HUES64 (cell line): ENCODE results near the gene CDC42EP3. TPM values are rescaled to one million over a fixed set of nuclear protein-coding genes. Genes with fewer than 3 reads are reported as not detected.
A peak's percentile ranks its signal among the peaks of the same experiment; 100 is the strongest.

Experiments used
- H3K27ac ChIP-seq: 2 replicates; pipeline ENCODE4 v1.7.0; 2013; ENCODE audit warnings: low read depth, low read length, inconsistent platforms
- H3K27me3 ChIP-seq: 2 replicates; pipeline ENCODE4 v1.6.1; 2013; ENCODE audit warnings: mild to moderate bottlenecking, low read length; ENCODE audit not compliant: insufficient read depth
- H3K36me3 ChIP-seq: 2 replicates; pipeline ENCODE4 v1.6.1; 2013; ENCODE audit warnings: mild to moderate bottlenecking, low read length; ENCODE audit not compliant: insufficient read depth
- H3K4me1 ChIP-seq: 2 replicates; pipeline ENCODE4 v1.6.1; 2013; ENCODE audit warnings: mild to moderate bottlenecking, low read length, moderate library complexity; ENCODE audit not compliant: insufficient read depth
- H3K4me3 ChIP-seq: 2 replicates; pipeline ENCODE4 v1.5.1; 2013; ENCODE audit warnings: mild to moderate bottlenecking, low read length, moderate library complexity
- H3K9ac ChIP-seq: 2 replicates; pipeline ENCODE4 v1.6.1; 2013; ENCODE audit warnings: mild to moderate bottlenecking, low read depth, low read length
- H3K9me3 ChIP-seq: 2 replicates; pipeline ENCODE4 v1.6.1; 2013; ENCODE audit warnings: low read depth, low read length; ENCODE audit not compliant: insufficient read depth
- WGBS: fragments of 150-250, 120-280 bp; methylation state at CpG from one replicate; pipeline ENCODE4 v1.1.7; 2013; ENCODE audit warnings: missing lambda C conversion rate; 5-methylcytosine and 5-hydroxymethylcytosine counted together
- polyA plus RNA-seq, 2 experiments: library from polyadenylated mRNA; stranded (reverse); fragments of 50-300 nt; gene quantifications; one replicate each; pipeline ENCODE4 v1.2.3, GENCODE V29; 2013

The CDC42EP3 gene
- 23.8 TPM for polyA plus RNA-seq (2013, experiment 1 of 2)
- polyA plus RNA-seq (2013, experiment 2 of 2), result 24.6 TPM

DNA sequence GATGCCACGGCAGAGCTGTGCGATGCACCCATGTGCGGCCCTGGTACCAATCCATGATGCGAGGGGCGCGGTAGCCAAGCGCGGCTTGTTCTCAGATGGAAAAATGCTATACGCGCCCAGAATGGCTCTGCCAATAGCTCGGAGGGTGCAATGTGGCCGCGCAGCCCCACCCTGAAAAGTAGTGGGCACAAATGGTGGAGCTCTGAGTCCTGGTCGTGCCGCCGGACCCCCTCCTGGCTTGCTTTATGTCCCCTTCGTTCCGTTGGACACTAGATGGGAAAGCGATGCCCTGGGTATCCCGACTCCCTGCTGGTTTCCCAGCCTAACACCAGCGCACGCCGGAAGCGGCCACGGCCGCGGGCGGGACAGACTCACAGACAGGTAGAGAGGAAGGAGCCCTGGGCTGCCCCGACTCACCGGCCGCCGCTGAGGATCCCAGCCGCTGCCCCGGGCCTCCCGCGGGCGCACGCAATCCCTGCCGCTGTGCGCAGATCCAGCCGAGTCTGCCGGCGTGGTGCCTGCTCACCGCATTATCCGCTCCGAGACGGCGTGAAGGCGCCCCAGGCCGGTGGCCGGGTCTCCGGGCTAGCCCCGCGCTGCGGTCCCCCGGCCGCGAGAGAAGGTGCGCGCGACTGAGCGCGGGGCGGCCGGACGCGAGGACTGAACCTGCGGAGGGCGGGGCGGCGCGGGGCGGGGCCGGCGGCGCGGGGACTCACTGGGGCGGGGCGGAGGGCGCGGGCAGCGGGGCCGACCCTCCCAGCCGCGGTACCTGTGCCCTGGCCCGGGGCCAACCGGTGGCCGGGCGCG lies at the start of gene CDC42EP3:
Gene CDC42EP3 (minus strand): TSS at position 634 of the 807 bp plus-strand sequence. CDS start 25,055 bp downstream, outside the sequence.
- peaks cover 13% of the 10 kb centered on the region; the same call in 1 of the 2 replicates for H3K36me3 ChIP-seq
- peak within 1 kb of the TSS; percentile 94 for H3K4me3 ChIP-seq
- H3K9me3 ChIP-seq, result no peaks in the 10 kb centered on the region
- H3K4me1 ChIP-seq, result peaks cover 40% of the 10 kb centered on the region
- H3K27ac ChIP-seq, result peak within 1 kb of the TSS; percentile 96
- no peaks in the 10 kb centered on the region for H3K27me3 ChIP-seq
- peak within 1 kb of the TSS; percentile 86 for H3K9ac ChIP-seq
- WGBS, result under 1% methylated on average over 90 of the region's 90 CpGs

GRCh38 chr2:37721201-37721560 lies 49.7 kb upstream of the CDC42EP3 start:
- Histone ChIP-seq H3K4me3 (no peak overlapping the region), H3K27ac (no peak overlapping the region), H3K4me1 (no peaks in the 10 kb centered on the region), H3K27me3 (no peaks in the 10 kb centered on the region), H3K9ac (no peak overlapping the region), H3K9me3 (peaks cover 9% of the 10 kb centered on the region; the same call in 1 of the 2 replicates), H3K36me3 (no peaks in the 10 kb centered on the region)
- 96% methylated on average over 2 of the region's 2 CpGs for WGBS

- H3K36me3 ChIP-seq, result no peaks in the 10 kb centered on the region
- H3K4me3 ChIP-seq, result no peak overlapping the region
These were observed 49.2 kb upstream of the CDC42EP3 start for GRCh38 chr2:37720533-37721200.

DNA sequence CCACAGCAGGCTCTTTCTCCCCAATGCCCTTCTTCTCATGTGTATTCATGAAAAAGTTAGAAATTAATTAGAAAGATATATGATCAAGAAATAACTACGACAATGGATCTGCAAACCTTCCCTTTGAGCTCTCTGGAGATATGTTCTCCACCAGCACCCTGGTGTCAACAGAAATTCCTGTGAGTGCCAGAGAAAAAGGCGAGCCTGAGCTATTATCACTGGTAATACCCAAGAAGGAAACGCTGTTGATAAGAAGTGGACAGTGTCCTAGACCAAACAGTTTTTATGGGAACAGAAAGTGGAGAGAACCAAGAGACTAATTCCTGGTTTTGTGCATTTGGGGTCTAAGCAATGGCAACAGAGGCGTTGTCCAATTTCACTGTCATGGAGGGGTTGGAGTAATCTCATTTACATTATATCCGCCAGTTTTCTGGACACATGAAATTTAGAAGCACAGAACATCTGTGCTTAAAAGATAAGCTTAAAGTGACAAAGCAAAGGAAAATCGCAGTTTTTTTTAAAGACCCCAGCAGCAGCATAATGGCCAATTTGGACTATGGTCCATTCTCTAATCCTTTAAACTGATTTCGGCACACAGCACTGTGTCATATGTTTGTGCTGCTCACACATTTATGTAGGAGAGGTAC lies 47.2 kb upstream of the CDC42EP3 start:
- H3K27ac ChIP-seq, result no peak overlapping the region
- H3K36me3 ChIP-seq, result no peaks in the 10 kb centered on the region
- 93% methylated on average over 7 of the region's 7 CpGs for WGBS
- no peaks in the 10 kb centered on the region for H3K4me1 ChIP-seq
- H3K9ac ChIP-seq, result no peak overlapping the region
- no peaks in the 10 kb centered on the region for H3K27me3 ChIP-seq
- H3K4me3 ChIP-seq, result no peak overlapping the region
- peaks cover 26% of the 10 kb centered on the region; the same call in 1 of the 2 replicates for H3K9me3 ChIP-seq

More at GRCh38 chr2:37720533-37721200, 49.2 kb upstream of the CDC42EP3 start:
- Histone ChIP-seq H3K9ac (no peak overlapping the region), H3K4me1 (no peaks in the 10 kb centered on the region), H3K27ac (no peak overlapping the region), H3K9me3 (peaks cover 12% of the 10 kb centered on the region; the same call in 1 of the 2 replicates), H3K27me3 (no peaks in the 10 kb centered on the region)
- 86% methylated on average over 6 of the region's 6 CpGs for WGBS

- Histone ChIP-seq H3K9ac (no peak overlapping the region), H3K27ac (no peak overlapping the region), H3K4me1 (peaks cover 11% of the 10 kb centered on the region; the same call in 1 of the 2 replicates), H3K27me3 (no peaks in the 10 kb centered on the region), H3K4me3 (no peak overlapping the region), H3K36me3 (no peaks in the 10 kb centered on the region), H3K9me3 (peaks cover 17% of the 10 kb centered on the region; the same call in 1 of the 2 replicates)
- 100% methylated on average over 3 of the region's 3 CpGs for WGBS
These were observed 41.8 kb upstream of the CDC42EP3 start for GRCh38 chr2:37713258-37713700.

DNA sequence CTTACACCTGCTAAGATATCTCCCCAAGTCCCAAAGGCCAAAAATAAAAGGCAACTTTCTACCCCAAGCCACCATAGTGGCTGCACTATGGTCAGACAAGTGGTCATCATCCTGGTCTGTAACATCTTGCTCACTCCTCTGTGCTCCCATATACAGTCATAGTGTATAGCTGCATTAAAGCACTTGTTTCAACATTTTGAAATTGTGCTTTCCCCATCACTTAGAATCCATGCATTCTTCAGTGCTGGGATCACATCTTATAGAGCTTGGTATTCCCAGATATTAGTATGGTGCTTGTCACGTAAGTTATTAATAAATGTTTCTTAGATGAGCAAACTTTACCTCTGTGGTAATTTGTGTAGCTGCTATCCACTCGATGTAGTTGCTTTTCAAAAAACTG lies 40.4 kb upstream of the CDC42EP3 start:
- Histone ChIP-seq H3K36me3 (no peaks in the 10 kb centered on the region), H3K9ac (no peak overlapping the region), H3K27me3 (no peaks in the 10 kb centered on the region), H3K4me1 (peaks cover 11% of the 10 kb centered on the region; the same call in 1 of the 2 replicates), H3K27ac (no peak overlapping the region), H3K9me3 (peaks cover 17% of the 10 kb centered on the region; the same call in 1 of the 2 replicates), H3K4me3 (no peak overlapping the region)
- WGBS, result 97% methylated on average over 2 of the region's 2 CpGs

DNA sequence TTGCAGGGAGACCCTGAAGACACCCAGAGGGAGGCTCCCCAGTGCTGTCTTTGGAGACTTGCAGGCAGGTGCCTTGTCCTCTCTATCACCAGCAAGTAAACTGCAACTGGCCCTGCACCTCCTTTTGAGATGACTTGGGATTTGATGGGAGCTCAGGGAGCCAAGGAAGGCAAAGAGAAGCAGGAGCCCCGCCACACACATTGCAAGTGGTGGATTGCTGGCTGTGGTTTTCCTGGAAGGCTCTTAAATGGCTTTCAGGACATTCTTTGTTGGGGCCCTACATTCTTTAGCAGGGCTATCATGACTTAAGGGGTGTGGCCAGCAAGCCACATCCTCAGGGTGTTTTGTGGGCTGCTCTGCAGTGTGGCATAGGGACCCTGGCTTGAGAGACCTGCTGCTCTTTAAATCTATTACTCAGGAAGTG lies 39.9 kb upstream of the CDC42EP3 start:
- WGBS, result 76% methylated on average over 1 of the region's 1 CpG
- no peak overlapping the region; the same call in 1 of the 2 replicates for H3K4me3 ChIP-seq
- H3K27me3 ChIP-seq, result no peaks in the 10 kb centered on the region
- H3K9ac ChIP-seq, result no peak overlapping the region
- H3K9me3 ChIP-seq, result peaks cover 17% of the 10 kb centered on the region; the same call in 1 of the 2 replicates
- H3K36me3 ChIP-seq, result no peaks in the 10 kb centered on the region
- no peak overlapping the region for H3K27ac ChIP-seq
- peaks cover 11% of the 10 kb centered on the region; the same call in 1 of the 2 replicates for H3K4me1 ChIP-seq

DNA sequence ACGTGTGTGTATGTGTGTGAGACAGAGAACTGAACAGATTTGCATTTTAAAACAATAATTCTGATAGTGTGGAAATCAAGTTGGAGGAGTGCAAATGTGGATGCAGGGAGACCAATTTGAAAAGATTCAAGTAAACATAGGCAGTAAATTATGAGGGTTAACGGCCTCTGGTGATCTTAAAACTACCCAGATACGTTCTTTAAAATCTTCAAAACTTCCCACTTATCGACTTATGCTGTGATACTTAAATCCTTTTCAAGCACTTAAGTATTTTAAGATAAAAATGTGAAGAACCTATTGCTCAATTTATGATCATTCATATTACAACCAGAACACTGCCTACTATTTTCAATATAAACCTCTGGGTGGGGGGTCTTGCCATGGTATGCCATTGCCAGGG lies 37.7 kb upstream of the CDC42EP3 start:
- Histone ChIP-seq H3K4me1 (peaks cover 11% of the 10 kb centered on the region; the same call in 1 of the 2 replicates), H3K36me3 (no peaks in the 10 kb centered on the region), H3K9ac (no peak overlapping the region), H3K27me3 (no peaks in the 10 kb centered on the region), H3K27ac (no peak overlapping the region), H3K4me3 (no peak overlapping the region), H3K9me3 (peaks cover 4% of the 10 kb centered on the region; the same call in 1 of the 2 replicates)
- 72% methylated on average over 3 of the region's 4 CpGs for WGBS

DNA sequence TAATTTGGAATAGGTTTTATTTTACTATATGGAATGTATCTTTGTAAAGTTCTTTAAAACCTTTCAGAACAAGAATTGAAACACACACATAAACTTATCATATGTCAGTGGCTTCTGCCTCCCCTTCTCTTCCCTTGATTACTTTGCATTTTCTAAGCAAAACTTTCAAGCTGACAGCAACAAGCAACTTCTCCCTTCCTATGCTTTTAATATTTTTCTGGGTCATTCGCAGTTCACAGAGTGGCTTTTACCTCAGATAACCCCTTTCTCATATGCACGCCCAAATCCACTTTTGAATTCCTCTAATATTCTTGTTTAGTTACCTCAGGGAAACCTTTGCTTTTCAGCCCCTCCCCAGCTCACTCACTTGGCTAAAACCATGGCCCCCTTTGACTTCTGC lies 36.7 kb upstream of the CDC42EP3 start:
- H3K27ac ChIP-seq, result no peak overlapping the region
- H3K9me3 ChIP-seq, result no peaks in the 10 kb centered on the region
- WGBS, result 92% methylated on average over 2 of the region's 2 CpGs
- peaks cover 11% of the 10 kb centered on the region; the same call in 1 of the 2 replicates for H3K4me1 ChIP-seq
- no peaks in the 10 kb centered on the region for H3K36me3 ChIP-seq
- H3K27me3 ChIP-seq, result no peaks in the 10 kb centered on the region
- no peak overlapping the region for H3K4me3 ChIP-seq
- no peak overlapping the region for H3K9ac ChIP-seq

- WGBS, result 92% methylated on average over 1 of the region's 1 CpG
- no peak overlapping the region for H3K9ac ChIP-seq
- peaks cover 11% of the 10 kb centered on the region; the same call in 1 of the 2 replicates for H3K4me1 ChIP-seq
- H3K36me3 ChIP-seq, result no peaks in the 10 kb centered on the region
- H3K27ac ChIP-seq, result no peak overlapping the region
- H3K9me3 ChIP-seq, result no peaks in the 10 kb centered on the region
- no peak overlapping the region for H3K4me3 ChIP-seq
- H3K27me3 ChIP-seq, result no peaks in the 10 kb centered on the region
These were observed 36.0 kb upstream of the CDC42EP3 start for GRCh38 chr2:37707393-37707792.
